Skin of body (tissue), 2 donors: Measurements from ENCODE around the gene MAN1C1. TPM values are rescaled to one million over a fixed set of nuclear protein-coding genes. Genes with fewer than 3 reads are reported as not detected.
A peak's percentile ranks its signal among the peaks of the same experiment; 100 is the strongest.
"Not testable (repeated sequence)": the region's sequence is repeated elsewhere in the genome, so short reads cannot be mapped to it uniquely, and the experiment has no call there.

ENCODE experiments used
- DNase-seq: peaks from one replicate; lab custom pipeline; 2025; lab: John Stamatoyannopoulos, UW
- total RNA-seq: library from RNA; depleted of rRNA; stranded (reverse); fragments of >200 nt; gene quantifications from one replicate; pipeline ENCODE4 v1.2.3, GENCODE V29; 2014

MAN1C1 gene
- total RNA-seq, 1 donor from 2014 or later = 7.9 TPM

DNA sequence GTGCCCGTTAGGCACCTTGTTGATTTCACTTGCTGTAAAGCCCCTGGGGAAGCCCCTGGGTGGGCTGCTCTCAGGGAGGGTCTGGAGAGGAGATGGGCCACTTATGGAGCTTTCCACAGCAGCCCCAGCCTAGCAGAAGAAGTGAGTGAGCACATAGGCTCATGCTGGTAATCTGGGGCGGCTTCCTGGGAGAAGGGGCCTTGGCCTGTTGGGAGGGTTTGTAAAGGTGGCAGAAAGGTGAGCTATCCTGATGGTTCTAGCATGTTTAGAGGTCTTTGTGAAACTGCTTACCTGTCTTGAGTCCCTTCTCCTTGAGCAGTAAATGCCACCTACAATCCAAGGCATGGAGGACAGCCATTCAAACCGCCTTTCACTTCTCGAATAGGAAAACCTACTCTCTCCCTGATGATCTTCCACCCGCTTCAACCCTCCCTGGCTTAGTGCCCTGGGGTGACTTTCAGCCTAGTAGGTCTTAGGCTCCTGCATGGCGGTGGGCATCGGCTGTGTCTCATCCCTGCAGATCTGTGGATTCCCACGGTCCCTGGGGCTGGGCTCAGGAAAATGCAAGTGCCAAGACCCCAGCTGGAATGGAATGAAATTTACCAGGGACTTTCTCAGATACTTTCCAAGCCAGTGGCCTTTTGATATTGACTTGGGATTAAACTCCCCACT lies 95.8 kb downstream of the MAN1C1 start:
- DNase-seq = no peak

DNA sequence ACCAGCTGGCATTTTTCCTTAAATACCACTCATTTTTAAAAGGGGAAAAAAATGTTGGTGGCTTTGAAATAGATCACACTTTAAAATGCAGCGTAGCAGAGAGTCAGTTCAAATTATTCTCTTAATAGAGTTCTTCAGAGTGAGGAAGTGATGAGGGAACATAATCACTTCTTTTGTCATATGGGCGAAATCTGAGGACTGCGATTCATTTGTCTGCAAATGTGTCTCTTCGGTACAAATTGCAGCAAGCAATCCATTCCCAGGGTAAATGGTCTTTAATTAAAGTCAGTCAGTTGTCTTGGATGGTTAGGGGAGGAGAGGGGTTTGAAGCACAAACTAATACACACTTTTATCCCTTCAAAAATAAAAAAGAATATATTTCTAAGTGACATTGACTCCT lies 97.4 kb downstream of the MAN1C1 start:
- peak; percentile 19 for DNase-seq

DNA sequence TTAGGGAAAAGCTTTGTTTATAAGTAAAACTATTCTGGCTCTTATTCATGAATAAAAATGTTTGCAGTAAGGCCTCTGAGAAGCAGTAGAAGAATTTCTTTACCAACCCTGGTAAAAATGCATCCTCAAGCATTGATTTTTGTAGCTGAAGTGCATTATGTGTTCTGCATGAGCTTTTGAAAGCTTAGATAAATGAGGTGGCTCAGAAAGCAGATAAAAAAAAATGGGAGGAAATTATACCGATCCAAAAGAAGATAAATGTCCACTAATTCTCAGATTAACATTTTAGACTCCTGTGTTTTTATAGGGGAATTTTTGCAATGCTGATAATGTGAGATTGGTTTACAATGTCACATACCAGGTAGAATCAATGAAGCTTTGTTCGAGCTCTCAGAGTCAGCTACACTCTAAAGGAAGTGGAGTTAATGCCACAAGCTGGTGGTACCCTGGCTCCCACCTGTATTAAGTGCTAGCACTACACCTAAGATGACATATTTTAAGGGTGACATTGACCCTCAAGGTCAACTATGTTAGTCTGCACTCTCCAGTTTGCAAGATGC lies 97.9 kb downstream of the MAN1C1 start:
- no peak for DNase-seq

DNA sequence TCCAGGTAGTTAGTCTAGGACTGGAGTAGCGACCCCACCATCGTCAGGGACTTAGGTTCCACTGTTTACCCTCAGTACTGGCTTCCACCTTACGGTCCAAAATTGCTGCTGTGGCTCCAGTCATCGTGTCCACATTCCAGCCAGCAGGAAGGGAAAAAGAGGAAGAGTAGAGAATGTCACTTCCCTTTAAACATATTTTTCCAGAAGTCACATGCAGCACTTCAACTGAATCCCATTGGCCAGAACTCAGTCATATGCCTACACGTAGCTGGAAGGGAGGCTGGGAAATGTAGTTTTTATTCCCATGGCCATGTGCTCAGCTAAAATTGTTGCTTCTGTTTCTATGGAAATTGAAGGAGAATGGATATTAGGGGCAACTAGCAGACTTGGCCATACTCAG lies 99.3 kb downstream of the MAN1C1 start:
- DNase-seq = no peak

DNA sequence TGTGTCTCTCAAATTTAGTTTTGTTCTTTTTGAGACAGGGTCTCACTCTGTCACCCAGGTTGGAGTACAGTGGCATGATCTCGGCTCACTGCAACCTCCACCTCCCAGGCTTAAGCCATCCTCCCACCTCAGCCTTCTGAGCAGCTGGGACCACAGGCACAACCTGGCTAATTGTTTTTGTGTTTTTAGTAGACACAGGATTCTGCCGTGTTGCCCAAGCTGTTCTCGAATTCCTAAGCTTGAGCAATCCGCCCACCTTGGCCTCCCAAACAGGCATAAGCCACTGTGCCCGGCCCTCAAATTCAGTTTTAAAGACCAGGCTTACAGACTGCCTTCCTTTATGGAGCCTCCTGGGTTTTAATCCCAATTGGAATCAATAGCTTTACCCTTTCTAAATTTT lies 99.7 kb downstream of the MAN1C1 start:
- DNase-seq = no peak

DNA sequence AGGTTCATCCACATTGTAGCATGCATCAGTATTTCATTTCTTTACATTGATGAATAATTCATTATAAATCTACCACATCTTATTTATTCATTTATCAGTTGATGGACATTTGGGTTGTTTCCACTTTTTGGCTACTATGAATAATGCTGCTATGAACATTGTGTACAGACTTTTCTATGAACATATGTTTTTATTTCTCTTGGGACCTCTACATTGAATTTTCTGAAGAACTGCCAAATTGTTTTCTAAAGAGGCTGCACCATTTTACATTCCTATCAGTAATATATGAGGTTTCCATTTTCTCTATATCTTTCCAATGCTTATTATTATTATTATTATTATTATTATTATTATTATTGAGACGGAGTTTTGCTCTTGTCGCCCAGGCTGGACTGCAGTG lies 102.1 kb downstream of the MAN1C1 start:
- no peak for DNase-seq

DNA sequence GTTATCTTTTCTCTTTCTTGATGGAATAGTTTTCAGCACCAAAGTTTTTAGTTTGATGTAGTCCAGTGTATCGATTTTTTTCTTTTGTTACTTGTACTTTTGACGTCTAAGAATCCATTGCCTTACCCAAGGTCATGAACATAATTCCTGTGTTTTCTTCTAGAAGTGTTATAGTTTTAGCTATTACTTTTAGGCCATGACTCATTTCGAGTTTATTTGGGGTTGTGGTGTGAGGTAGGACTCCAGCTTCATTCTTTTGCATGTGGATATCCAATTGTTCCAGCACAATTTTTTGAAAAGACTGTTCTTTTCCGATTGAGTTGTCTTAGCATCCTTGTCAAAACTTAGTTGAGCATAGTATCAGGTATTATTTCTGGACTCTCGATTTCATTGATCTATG lies 104.0 kb downstream of the MAN1C1 start:
- no peak for DNase-seq

DNA sequence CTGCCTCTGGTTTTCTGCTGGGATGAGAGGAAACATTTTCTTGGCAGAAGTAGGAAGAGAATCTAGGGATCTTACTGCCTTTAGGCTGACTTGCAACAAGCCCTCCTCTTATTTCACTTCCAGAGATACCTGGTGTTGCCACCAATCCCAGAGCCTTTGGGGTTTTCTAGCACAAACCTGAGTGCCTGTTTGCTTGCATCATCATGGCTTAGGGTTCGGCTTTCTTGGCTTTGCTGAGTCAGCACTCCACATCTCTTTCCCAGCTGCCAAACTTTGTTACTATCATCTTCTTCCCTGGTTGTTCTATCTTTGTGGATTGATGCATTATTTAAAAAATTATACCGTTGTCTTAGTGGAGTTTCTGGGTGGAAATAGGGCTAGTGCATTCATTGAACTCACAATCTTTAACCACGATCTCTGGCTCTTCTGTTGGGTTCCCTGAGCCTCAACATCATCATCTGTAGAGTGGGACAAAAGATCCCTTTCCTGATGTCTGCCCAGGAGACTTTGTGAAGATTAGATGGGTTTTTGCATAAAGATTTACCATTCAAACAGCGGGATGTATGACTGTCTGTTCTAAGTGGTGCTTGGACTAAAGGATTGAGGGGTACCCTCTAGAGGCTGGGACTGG lies 106.8 kb downstream of the MAN1C1 start:
- DNase-seq = no peak

DNA sequence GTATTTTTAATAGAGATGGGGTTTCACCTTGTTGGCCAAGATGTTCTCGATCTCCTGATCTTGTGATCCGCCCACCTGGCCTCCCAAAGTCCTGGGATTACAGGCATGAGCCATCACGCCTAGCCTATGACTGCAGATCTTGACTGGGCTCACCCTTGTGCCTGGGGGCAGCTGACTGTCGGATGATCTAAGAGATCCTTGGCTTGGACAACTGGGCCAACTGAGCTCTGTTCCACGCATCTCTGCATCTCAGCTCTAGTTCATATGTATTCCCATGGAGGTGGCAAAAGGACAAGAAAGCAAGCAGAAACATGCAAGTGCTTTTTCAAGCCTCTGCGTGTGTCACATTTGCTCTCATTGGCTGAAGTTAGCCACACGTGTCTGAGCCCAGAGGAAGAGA lies 107.6 kb downstream of the MAN1C1 start:
- no peak for DNase-seq

DNA sequence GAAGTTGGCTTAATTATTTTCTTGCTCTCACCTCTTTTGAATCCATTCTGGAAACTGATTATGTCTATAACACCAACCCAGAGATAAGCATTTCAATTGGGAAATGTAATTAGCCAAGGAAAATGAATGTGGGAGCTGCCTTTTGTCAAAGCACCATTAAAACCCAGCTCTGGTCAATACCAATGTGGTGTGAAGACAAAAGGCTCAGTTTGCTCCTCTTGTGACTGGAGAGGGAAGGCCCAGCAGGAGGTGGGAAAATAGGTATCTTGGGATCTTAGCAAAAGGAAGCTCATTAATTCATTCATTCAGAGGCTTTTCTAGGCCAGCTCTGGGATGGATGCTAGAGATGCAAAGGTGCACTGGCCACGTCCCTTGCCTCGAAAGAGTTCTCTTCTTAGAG lies 108.4 kb downstream of the MAN1C1 start:
- no peak for DNase-seq

DNA sequence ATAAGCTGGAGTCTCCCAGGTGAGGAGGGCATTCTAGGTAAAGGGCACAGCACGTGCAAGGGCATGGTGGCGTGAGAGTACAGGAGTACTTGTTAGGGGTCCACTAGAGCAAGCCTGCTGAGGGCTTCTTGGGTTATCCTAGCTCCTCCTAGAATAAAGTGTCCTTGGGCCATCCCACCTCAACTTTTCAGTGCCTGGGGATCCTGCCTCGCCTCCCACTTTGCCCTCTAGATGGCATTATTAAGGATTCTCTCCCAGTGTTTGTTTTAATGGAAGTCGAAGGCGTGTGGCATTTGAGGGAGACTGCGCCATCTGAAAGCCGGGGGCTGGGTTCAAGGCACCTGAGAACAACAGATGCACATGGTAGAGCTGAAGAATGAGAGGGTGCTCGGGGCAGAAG lies 108.9 kb downstream of the MAN1C1 start:
- DNase-seq = no peak

DNA sequence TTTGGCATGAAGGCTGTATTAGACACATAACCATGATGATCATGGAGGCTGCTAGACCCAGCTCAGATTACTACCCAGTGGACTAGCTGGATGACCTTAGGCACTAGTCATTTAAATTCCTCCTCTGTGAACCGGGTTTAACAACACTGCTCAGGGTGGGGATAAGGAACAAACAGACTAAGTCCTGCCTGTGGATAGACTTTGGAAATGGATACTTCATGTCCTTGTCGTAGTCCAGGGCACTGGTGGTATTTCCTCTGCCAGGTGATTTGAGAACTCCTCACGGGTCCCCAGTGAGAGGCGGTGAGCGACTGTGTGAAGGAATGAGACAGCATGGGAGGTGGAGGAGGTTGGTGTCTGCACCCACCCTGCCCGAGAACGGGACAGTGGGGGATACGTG lies 110.5 kb downstream of the MAN1C1 start:
- DNase-seq = no peak

DNA sequence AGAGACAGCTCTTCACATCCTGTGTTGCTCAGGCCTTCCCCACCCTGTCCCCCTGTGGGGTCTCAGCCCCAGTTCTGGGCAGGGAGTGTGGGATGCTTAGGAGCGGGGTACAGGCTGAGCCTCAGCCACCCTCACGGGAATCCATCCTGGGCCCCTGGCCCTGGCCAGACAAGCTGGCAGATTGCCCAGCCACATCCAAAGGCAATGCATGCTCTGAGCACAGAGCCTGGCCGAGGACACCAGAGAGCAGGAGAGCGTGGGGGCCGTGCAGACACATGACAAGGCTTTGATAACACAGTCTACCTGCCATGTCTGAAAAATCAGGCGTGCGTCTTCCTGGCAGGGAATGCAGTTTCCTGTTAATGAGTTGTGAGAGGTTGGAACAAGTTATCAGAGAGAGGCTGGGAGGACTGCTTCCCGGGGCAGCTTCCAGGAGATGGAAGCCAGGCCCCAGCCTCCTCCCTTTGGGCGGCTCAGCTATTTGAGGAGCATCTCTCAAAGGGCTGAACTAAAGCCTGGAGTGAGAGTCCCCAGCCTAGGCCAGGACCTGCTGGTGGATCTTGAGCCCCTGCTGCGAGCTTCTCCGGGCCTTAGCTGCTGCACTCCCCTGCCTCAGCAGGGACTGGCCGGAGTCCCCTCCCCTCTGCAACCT lies 111.2 kb downstream of the MAN1C1 start:
- peak; percentile 41 for DNase-seq

DNA sequence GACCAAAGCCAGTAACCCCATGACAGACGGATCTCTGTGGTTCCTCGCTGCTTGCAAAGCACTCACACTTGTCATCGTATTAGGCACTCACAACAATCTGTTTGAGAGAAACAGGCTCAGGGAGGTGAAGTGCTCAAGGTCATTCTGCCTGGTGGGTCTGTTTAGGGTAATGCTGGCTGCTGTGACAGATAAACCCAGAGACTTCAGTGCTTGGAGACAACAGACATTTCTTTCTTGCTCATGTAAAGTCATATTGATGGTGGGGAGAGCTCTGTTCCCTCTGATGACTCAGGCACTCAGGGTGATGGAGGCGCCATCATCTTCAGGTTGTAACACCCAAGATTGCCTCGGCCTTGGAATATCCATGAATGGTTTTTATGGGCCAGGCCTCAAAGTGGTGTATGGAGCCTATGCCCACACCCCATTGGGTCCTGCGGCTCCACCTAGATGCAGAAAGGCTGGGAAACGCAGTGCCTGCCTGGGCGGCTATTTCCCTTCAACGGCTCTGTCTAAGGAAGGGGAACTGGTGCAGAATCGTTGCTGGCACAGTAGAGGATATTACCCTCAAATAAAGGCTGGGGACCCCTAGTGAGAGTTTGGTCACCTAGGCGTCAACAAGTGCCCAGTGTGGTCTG lies 111.8 kb downstream of the MAN1C1 start:
- no peak for DNase-seq

DNA sequence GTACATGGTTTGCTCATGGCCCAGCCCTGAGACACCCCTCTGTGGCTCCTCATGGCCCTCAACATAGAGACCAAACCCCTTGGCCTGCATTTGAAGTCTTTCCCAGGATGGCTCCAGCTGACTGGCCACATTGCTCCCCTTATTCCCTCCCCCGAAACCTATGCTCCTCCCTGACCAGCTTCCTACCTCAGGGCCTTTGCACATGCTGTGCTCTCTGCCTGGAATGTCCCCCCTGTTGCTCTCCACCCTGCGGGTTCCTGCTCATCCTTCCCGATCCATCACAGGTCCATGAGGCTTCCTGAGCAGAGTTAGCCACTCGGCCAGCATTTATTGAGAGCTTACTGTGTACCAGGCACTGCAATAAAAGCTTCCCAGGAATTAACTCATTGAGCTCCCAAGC lies 112.5 kb downstream of the MAN1C1 start:
- DNase-seq = no peak

DNA sequence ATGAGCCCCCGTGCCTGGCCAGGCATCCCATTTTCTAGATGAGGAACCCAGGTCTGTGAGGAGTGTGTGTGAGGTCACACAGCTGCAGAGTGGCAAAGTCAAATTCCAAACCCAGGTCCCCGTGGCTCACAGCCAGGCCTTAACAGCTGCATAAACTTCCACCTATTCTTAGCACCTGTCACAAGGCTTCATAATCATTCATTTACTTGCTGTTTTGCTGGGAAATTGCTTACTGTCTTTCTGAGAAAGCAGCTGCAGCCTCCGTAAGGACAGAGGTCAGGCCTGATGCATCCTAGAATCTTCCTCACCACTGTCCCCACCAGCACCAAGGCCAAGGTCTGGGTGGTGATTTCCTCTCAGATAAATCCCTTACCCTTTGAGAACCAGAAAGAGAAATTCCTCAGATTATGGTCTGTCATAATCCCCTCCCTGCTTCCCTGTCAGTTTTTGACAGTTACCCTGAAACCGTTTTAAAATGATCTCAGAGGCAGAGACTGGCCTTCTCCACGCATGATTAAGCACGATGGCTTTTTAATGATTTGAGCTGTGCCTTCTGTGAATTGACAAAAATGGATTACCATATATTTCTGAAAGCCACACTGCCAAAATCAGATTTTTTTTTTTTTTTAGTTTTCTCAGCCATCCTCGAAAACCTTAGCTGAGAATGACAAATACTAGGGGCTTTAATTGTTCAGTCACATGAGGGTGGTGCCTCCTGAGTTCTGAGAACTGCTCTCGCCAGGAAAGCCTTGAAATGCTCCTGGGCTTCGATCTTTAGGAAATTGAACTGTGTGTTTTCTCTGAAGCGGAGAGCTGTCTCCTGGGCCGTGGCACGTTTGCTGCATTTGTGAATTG lies 113.4 kb downstream of the MAN1C1 start:
- DNase-seq = no peak

DNA sequence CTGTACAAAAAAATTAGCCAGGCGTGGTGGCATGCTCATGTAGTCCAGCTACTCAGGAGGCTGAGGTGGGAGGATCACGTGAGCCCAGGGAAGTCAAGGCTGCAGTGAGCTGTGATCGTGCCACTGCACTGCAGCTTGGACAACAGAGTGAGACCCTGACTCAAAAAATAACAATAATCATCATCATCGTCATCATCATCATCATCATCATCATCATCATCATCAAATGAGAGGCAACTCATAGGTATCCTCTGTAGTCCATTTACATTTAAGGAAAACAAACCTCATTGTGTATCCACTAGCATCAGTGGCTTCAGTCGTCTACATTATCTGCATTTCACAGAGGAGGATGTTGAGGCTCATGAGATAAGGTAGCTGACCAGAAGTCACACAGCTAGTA lies 114.6 kb downstream of the MAN1C1 start:
- no peak for DNase-seq

DNA sequence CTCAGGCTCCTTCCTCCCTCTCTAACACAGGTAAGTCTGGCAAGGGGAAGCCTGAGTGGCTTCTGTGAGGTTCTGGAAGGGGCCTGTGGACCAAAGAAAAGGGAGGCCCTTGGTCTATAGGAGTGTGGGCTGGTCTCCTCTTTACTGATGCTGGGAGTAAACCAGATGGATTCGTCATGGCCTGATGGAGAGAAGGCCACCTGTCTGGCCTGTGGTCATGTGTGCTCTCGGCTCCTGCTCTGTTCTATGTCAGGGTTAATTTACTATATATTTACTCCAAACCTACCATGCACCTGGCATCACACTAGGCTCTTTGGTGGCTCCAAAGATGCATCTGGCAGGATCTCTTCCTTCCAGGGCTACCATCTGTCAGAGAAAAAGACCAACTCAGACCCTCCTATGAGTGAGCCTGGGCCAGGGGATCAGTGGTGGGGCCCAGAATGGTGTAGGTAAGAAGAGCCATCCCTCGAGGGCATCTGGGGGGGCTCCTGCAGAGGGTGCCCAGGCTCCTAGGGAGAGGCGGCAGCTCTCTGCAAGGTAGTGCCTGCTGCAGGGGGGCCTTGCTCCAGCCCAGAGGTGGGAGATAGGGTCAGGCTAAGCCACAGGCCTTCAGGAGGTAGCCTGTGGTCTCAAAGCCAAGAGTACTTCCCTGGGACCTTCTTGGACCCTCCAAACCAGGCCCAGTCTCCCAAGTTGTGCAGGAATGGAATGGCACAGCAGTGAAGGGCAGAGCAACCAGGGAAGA lies 115.2 kb downstream of the MAN1C1 start:
- no peak for DNase-seq

DNA sequence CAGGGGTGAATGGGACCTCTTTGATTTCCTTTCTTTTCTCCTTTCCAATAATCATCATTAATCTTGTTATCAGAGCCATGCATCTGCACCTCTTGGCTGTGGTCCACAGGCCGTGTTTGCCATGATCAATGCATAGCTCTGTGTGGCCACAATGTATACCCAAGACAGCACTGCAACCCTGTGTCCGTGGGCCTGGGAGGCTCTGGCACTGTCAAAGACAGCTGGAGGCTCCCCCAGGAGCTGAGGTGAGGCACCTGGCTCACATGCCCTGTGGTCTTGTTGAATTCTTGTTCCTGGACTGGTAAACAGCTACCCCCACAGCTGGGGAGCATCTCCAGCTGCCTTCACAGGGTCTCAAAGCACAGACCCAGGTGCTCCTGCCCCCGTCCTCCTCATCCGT lies 116.2 kb downstream of the MAN1C1 start:
- DNase-seq = no peak

DNA sequence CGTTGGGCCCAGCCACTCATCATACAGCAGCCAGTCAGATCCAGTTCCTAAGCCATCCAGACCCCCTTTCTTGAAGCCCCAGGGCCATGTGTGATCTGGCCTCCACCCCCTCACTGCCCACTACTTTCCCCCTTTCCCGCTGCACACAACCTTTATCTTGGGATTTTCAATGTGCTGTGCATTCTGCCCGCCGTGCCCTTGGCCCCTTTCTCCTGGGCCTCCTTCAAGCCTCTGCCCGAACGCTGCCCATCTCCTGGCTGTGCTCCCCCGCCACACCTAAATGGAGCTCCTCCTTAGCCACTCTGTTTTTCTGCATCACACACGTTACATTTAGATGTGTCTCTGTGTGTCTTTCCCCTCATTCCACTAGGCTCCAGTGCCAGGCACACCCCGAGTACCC lies 116.7 kb downstream of the MAN1C1 start:
- DNase-seq = no peak

DNA sequence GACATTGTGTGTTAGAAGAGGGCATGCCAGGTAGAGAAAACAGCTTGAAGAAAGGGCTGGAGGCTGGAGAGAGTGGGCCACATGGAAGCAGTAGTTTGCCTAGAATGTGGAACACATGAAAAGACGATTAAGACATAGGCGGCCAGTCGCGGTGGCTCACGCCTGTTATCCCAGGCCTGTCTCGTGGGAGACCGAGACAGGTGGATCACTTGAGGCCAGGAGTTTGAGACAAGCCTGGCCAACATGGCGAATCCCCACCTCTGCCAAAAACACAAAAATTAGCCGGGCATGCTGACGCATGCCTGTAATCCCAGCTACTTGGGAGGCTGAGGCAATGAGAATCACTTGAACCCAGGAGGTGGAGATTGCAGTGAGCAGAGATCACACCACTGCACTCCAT lies 118.4 kb downstream of the MAN1C1 start:
- not testable (repeated sequence) for DNase-seq
